ENCODE data around the gene TMCC1.

DNA sequence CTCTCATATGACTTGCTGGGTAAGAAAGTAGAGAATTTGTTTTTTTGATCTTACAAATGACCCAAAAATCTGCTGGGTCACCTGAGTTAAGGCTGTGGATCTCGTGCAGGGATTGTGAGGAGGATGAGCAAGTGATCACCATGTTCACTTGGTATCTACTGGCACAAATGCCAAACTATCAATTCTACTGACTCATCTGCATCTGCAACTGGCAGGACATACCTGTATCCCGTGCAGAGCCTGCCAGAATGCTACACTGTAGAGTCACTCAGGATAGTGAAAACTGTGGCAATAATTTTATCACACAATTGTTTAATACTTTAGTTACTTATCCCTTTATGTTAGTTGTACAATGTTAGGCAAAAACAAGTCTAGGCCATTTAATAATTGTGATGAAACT lies 157.4 kb downstream of the TMCC1 start:
- TF ChIP-seq, protein P1, sequence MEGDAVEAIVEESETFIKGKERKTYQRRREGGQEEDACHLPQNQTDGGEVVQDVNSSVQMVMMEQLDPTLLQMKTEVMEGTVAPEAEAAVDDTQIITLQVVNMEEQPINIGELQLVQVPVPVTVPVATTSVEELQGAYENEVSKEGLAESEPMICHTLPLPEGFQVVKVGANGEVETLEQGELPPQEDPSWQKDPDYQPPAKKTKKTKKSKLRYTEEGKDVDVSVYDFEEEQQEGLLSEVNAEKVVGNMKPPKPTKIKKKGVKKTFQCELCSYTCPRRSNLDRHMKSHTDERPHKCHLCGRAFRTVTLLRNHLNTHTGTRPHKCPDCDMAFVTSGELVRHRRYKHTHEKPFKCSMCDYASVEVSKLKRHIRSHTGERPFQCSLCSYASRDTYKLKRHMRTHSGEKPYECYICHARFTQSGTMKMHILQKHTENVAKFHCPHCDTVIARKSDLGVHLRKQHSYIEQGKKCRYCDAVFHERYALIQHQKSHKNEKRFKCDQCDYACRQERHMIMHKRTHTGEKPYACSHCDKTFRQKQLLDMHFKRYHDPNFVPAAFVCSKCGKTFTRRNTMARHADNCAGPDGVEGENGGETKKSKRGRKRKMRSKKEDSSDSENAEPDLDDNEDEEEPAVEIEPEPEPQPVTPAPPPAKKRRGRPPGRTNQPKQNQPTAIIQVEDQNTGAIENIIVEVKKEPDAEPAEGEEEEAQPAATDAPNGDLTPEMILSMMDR (IDR thresholded peaks at IDR 0.05) = no peak
- TF ChIP-seq EZH2 (IDR thresholded peaks at IDR 0.05; ENCODE audit: borderline replicate concordance, insufficient read depth, low read depth, low read length, poor library complexity, severe bottlenecking) = no peak

Data from B cell (primary cell).